HG03520 (cell line): ENCODE measurements around the gene LIMS3.
"Not testable (repeated sequence)": the region's sequence is repeated elsewhere in the genome, so short reads cannot be mapped to it uniquely, and the experiment has no call there.

Experiments used
- ATAC-seq: cut with Tn5 transposase; IDR thresholded peaks from one replicate; pipeline ENCODE4 v1.9.1; 2021; ENCODE audit warnings: mild to moderate bottlenecking, moderate library complexity; ENCODE audit not compliant: unreplicated experiment

Gene LIMS3

GRCh38 chr2:109898462-109899336 is at the start of gene LIMS3:
LIMS3 (plus strand) TSS chr2:109898688; CDS start chr2:109898729, 41 bp downstream.
- not testable (repeated sequence) for ATAC-seq

- peak; percentile 73 for ATAC-seq
These were observed 27.2 kb upstream of the LIMS3 start for GRCh38 chr2:109871129-109871751.

GRCh38 chr2:109876625-109877024 is 21.9 kb upstream of the LIMS3 start:
- not testable (repeated sequence) for ATAC-seq

GRCh38 chr2:109882112-109882511 is 16.4 kb upstream of the LIMS3 start:
- not testable (repeated sequence) for ATAC-seq

- not testable (repeated sequence) for ATAC-seq
These were observed 10.1 kb upstream of the LIMS3 start for GRCh38 chr2:109888414-109888813.

- ATAC-seq = not testable (repeated sequence)
These were observed 8.6 kb upstream of the LIMS3 start for GRCh38 chr2:109889909-109890308.

- ATAC-seq = not testable (repeated sequence)
These were observed 7.5 kb upstream of the LIMS3 start for GRCh38 chr2:109891024-109891423.

GRCh38 chr2:109893736-109894135 is 4.8 kb upstream of the LIMS3 start:
- not testable (repeated sequence) for ATAC-seq

GRCh38 chr2:109894141-109894540 is 4.3 kb upstream of the LIMS3 start:
- not testable (repeated sequence) for ATAC-seq

GRCh38 chr2:109895090-109895869 is 3.2 kb upstream of the LIMS3 start:
- ATAC-seq = not testable (repeated sequence)

GRCh38 chr2:109896212-109896611 is 2.3 kb upstream of the LIMS3 start:
- peak; percentile 97 for ATAC-seq

GRCh38 chr2:109897769-109898461 is 573 bp upstream of the LIMS3 start:
- not testable (repeated sequence) for ATAC-seq

- ATAC-seq = peak; percentile 88
These were observed 7.3 kb downstream of the LIMS3 start for GRCh38 chr2:109905796-109906195.

GRCh38 chr2:109908626-109909025 is 10.1 kb downstream of the LIMS3 start:
- ATAC-seq = not testable (repeated sequence)

- not testable (repeated sequence) for ATAC-seq
These were observed 12.3 kb downstream of the LIMS3 start for GRCh38 chr2:109910789-109911188.

- ATAC-seq = not testable (repeated sequence)
These were observed 15.4 kb downstream of the LIMS3 start for GRCh38 chr2:109913911-109914310.

GRCh38 chr2:109914552-109914951 is 16.1 kb downstream of the LIMS3 start:
- not testable (repeated sequence) for ATAC-seq

- not testable (repeated sequence) for ATAC-seq
These were observed 17.3 kb downstream of the LIMS3 start for GRCh38 chr2:109915830-109916229.

- ATAC-seq = not testable (repeated sequence)
These were observed 21.7 kb downstream of the LIMS3 start for GRCh38 chr2:109920162-109920561.
